NB4 (cell line): ENCODE measurements around the gene RNF31.
"Not testable (repeated sequence)": the region's sequence is repeated elsewhere in the genome, so short reads cannot be mapped to it uniquely, and the experiment has no call there.

ENCODE experiments used
- DNase-seq: peaks from one replicate; pipeline ENCODE4 v3.0.0; 2010; ENCODE audit warnings: low read depth
- H3K4me3 ChIP-seq: one replicate; pipeline ENCODE4 v1.5.1; 2011; ENCODE audit warnings: mild to moderate bottlenecking, low read depth, low read length, moderate library complexity
- CTCF ChIP-seq: IDR thresholded peaks from one replicate; pipeline ENCODE4 v1.5.1; 2012; ENCODE audit warnings: low read depth, low read length
- MAX ChIP-seq: IDR thresholded peaks from 2 replicates; pipeline ENCODE4 v1.6.1; 2011; ENCODE audit warnings: low read depth, low read length
- MYC ChIP-seq: IDR thresholded peaks from 2 replicates; pipeline ENCODE4 v1.6.1; 2011; ENCODE audit warnings: low read depth, low read length
- POLR2A ChIP-seq: IDR thresholded peaks from 2 replicates; pipeline ENCODE4 v1.6.1; 2011; ENCODE audit warnings: mild to moderate bottlenecking; ENCODE audit not compliant: insufficient read length; ENCODE audit errors: extremely low read depth

Gene RNF31

DNA sequence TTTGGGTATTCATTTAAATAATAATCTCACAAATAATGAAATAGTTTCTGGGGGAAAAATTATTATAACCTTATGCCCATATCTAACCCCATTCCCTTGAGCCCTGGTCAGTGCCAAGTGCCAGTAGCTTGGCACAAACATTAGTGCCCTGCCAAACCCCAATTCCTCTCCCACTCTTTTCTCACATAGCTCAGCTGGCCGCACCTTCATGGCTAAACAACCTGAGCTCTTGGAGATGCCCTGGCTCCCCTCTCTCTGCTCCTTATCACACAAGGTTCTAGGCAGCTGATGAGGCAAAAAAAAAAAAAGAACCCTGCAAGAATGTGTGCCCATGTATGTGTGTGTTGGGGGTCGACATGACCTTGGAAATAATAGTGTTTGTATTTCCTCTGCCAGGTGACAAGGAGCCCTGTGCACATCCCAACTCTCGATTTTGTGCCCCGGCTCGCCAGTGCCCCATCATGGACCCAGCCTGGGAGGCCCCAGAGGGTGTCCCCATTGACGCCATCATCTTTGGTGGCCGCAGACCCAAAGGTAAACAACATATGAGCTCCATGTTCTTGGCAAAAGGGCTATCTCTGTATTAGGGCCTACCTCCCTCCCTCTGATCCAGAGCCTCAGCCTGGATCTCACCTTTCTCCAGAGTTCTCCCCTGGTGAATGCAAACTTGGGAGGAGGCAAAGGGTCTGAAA lies 44.8 kb upstream of the RNF31 start:
- TF ChIP-seq MAX: no peak
- TF ChIP-seq MYC: no peak
- TF ChIP-seq CTCF: no peak
- no peak for TF ChIP-seq POLR2A
- no peak for DNase-seq
- H3K4me3 ChIP-seq: no peak overlapping the region

DNA sequence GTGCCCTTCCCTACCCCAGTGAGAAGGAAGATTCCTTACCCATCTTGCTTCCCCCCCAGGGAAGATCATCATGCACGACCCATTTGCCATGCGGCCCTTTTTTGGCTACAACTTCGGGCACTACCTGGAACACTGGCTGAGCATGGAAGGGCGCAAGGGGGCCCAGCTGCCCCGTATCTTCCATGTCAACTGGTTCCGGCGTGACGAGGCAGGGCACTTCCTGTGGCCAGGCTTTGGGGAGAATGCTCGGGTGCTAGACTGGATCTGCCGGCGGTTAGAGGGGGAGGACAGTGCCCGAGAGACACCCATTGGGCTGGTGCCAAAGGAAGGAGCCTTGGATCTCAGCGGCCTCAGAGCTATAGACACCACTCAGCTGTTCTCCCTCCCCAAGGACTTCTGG lies 43.8 kb upstream of the RNF31 start:
- DNase-seq: no peak
- no peak overlapping the region for H3K4me3 ChIP-seq
- TF ChIP-seq CTCF (no peak), POLR2A (no peak), MYC (no peak), MAX (no peak)

- H3K4me3 ChIP-seq, DNase-seq: not testable (repeated sequence)
Observed at GRCh38 chr14:24105609-24106239, 41.6 kb upstream of the RNF31 start.

GRCh38 chr14:24106672-24107271 lies 40.5 kb upstream of the RNF31 start:
- TF ChIP-seq CTCF (no peak), MYC (no peak), MAX (no peak), POLR2A (no peak)
- H3K4me3 ChIP-seq: no peak overlapping the region
- no peak for DNase-seq

GRCh38 chr14:24108336-24108874 lies 38.9 kb upstream of the RNF31 start:
- no peak overlapping the region for H3K4me3 ChIP-seq
- DNase-seq: no peak
- no peak for TF ChIP-seq MYC

- no peak for TF ChIP-seq CTCF
- no peak for TF ChIP-seq MAX
- no peak for TF ChIP-seq POLR2A
- TF ChIP-seq MYC: no peak
- no peak for DNase-seq
- no peak overlapping the region for H3K4me3 ChIP-seq
Observed at GRCh38 chr14:24110060-24110459, 37.2 kb upstream of the RNF31 start.
